DMS 273 treated with DMSO at 0.1 percent for 48 hours (cell line): ENCODE data around the gene ALG14.
"Not testable (repeated sequence)": the region's sequence is repeated elsewhere in the genome, so short reads cannot be mapped to it uniquely, and the experiment has no call there.

Experiments used
- DNase-seq: peaks from one replicate; lab custom pipeline; 2025; lab: John Stamatoyannopoulos, UW

The ALG14 gene

GRCh38 chr1:95072532-95073419 lies at the start of gene ALG14:
ALG14 (minus strand) TSS chr1:95072951; CDS start chr1:95072898, 53 bp downstream.
- peak; percentile 91 for DNase-seq

- DNase-seq = no peak
Observed at GRCh38 chr1:95122151-95122697, 49.5 kb upstream of the ALG14 start.

- no peak for DNase-seq
Observed at GRCh38 chr1:95119273-95119672, 46.5 kb upstream of the ALG14 start.

- DNase-seq = no peak
Observed at GRCh38 chr1:95118710-95119109, 46.0 kb upstream of the ALG14 start.

- DNase-seq = no peak
Observed at GRCh38 chr1:95118067-95118499, 45.3 kb upstream of the ALG14 start.

GRCh38 chr1:95117207-95118066 lies 44.7 kb upstream of the ALG14 start, which contains the start of gene TLCD4:
TLCD4 (plus strand) TSS chr1:95117355; CDS start chr1:95143902, 26,547 bp downstream.
- DNase-seq = peak; percentile 58

GRCh38 chr1:95116580-95117206 lies 43.9 kb upstream of the ALG14 start:
- DNase-seq = peak; percentile 75

- DNase-seq = no peak
Observed at GRCh38 chr1:95115708-95116137, 43.0 kb upstream of the ALG14 start.

- DNase-seq = no peak
Observed at GRCh38 chr1:95113684-95114083, 40.9 kb upstream of the ALG14 start.

GRCh38 chr1:95111014-95111413 lies 38.3 kb upstream of the ALG14 start:
- no peak for DNase-seq

GRCh38 chr1:95108792-95109191 lies 36.0 kb upstream of the ALG14 start:
- no peak for DNase-seq

GRCh38 chr1:95098196-95098595 lies 25.4 kb upstream of the ALG14 start:
- no peak for DNase-seq

- no peak for DNase-seq
Observed at GRCh38 chr1:95097426-95097825, 24.7 kb upstream of the ALG14 start.

- DNase-seq = no peak
Observed at GRCh38 chr1:95096218-95096841, 23.6 kb upstream of the ALG14 start.

- DNase-seq = no peak
Observed at GRCh38 chr1:95095833-95096217, 23.1 kb upstream of the ALG14 start.

- no peak for DNase-seq
Observed at GRCh38 chr1:95094923-95095322, 22.2 kb upstream of the ALG14 start.

- DNase-seq = no peak
Observed at GRCh38 chr1:95093296-95093695, 20.5 kb upstream of the ALG14 start.

- not testable (repeated sequence) for DNase-seq
Observed at GRCh38 chr1:95092891-95093290, 20.1 kb upstream of the ALG14 start.

GRCh38 chr1:95091290-95091689 lies 18.5 kb upstream of the ALG14 start:
- not testable (repeated sequence) for DNase-seq

GRCh38 chr1:95089650-95090287 lies 17.0 kb upstream of the ALG14 start:
- no peak for DNase-seq

GRCh38 chr1:95088303-95088702 lies 15.6 kb upstream of the ALG14 start:
- no peak for DNase-seq
